Measurements from ENCODE around the gene TMEM63C.
A peak's percentile ranks its signal among the peaks of the same experiment; 100 is the strongest.

The TMEM63C gene

DNA sequence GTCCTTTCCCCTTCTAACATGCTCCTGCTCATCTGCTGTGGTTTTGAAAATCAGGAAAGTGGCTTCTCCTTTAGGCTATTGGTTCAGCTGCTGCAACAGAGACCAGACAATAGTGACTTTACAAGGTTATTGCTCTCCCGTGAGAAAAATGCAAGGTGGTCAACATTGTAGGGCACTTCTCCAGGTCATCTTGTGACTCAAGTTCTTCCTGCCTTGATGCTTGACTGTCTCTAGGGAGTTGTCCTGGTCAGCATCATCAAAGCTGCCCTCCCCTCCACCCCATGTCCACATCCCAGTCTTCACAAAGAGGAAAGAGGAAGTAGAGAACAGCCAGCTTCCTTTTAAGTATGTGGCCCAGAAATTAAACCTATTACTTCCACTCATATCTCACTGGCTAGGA is 3.9 kb upstream of the TMEM63C start:
- Histone ChIP-seq H3K9me3 (replicated peaks; ENCODE audit: insufficient read depth, low read length) (no peaks in the 10 kb centered on the region), H3K9me2 (replicated peaks; ENCODE audit: insufficient read depth, low read length) (no peaks in the 10 kb centered on the region), H3K4me1 (ENCODE audit: low read length) (peaks cover 9% of the 10 kb centered on the region; the same call in 1 of the 2 replicates), H3K4me2 (ENCODE audit: low read depth, low read length) (no peak overlapping the region), H3K9ac (ENCODE audit: low read length) (no peak overlapping the region), H3K27me3 (replicated peaks; ENCODE audit: insufficient read depth, low read length) (no peaks in the 10 kb centered on the region), H3K4me3 (ENCODE audit: low read length) (no peak overlapping the region), H3K79me2 (ENCODE audit: low read length) (no peaks in the 10 kb centered on the region), H4K20me1 (ENCODE audit: insufficient read depth, low read length) (no peaks in the 10 kb centered on the region), H3K36me3 (replicated peaks; ENCODE audit: insufficient read depth, low read length) (no peaks in the 10 kb centered on the region), H2AFZ (ENCODE audit: low read length) (no peak overlapping the region), H3F3A (ENCODE audit: insufficient read depth, low read length) (no peaks in the 10 kb centered on the region), H3K27ac (ENCODE audit: low read length) (no peak overlapping the region)
- DNase-seq, result no peak
- TF ChIP-seq EZH2 (optimal IDR thresholded peaks at IDR 0.05; ENCODE audit: low read depth, low read length), result no peak
- TF ChIP-seq, protein P1, sequence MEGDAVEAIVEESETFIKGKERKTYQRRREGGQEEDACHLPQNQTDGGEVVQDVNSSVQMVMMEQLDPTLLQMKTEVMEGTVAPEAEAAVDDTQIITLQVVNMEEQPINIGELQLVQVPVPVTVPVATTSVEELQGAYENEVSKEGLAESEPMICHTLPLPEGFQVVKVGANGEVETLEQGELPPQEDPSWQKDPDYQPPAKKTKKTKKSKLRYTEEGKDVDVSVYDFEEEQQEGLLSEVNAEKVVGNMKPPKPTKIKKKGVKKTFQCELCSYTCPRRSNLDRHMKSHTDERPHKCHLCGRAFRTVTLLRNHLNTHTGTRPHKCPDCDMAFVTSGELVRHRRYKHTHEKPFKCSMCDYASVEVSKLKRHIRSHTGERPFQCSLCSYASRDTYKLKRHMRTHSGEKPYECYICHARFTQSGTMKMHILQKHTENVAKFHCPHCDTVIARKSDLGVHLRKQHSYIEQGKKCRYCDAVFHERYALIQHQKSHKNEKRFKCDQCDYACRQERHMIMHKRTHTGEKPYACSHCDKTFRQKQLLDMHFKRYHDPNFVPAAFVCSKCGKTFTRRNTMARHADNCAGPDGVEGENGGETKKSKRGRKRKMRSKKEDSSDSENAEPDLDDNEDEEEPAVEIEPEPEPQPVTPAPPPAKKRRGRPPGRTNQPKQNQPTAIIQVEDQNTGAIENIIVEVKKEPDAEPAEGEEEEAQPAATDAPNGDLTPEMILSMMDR (IDR thresholded peaks at IDR 0.05; ENCODE audit: low read length), result no peak

GRCh38 chr14:77178656-77179055 is 2.9 kb upstream of the TMEM63C start:
- H3K36me3 ChIP-seq (replicated peaks; ENCODE audit: insufficient read depth, low read length), result no peaks in the 10 kb centered on the region
- H2AFZ ChIP-seq (ENCODE audit: low read length), result no peak overlapping the region
- no peaks in the 10 kb centered on the region for H4K20me1 ChIP-seq (ENCODE audit: insufficient read depth, low read length)
- H3K27me3 ChIP-seq (replicated peaks; ENCODE audit: insufficient read depth, low read length), result no peaks in the 10 kb centered on the region
- no peak overlapping the region for H3K4me3 ChIP-seq (ENCODE audit: low read length)
- H3K9ac ChIP-seq (ENCODE audit: low read length), result no peak overlapping the region
- no peak for TF ChIP-seq EZH2 (optimal IDR thresholded peaks at IDR 0.05; ENCODE audit: low read depth, low read length)
- no peak for TF ChIP-seq EZH2phosphoT487 (IDR thresholded peaks at IDR 0.05; ENCODE audit: low read length)
- TF ChIP-seq, protein P1 (IDR thresholded peaks at IDR 0.05; ENCODE audit: low read length), result no peak
- H3K79me2 ChIP-seq (ENCODE audit: low read length), result no peaks in the 10 kb centered on the region
- no peaks in the 10 kb centered on the region for H3K9me2 ChIP-seq (replicated peaks; ENCODE audit: insufficient read depth, low read length)
- peaks cover 10% of the 10 kb centered on the region; the same call in 1 of the 2 replicates for H3K4me1 ChIP-seq (ENCODE audit: low read length)
- no peak for DNase-seq
- no peaks in the 10 kb centered on the region for H3F3A ChIP-seq (ENCODE audit: insufficient read depth, low read length)
- H3K4me2 ChIP-seq (ENCODE audit: low read depth, low read length), result no peak overlapping the region
- H3K9me3 ChIP-seq (replicated peaks; ENCODE audit: insufficient read depth, low read length), result no peaks in the 10 kb centered on the region
- H3K27ac ChIP-seq (ENCODE audit: low read length), result no peak overlapping the region

- no peak for TF ChIP-seq EZH2 (optimal IDR thresholded peaks at IDR 0.05; ENCODE audit: low read depth, low read length)
- TF ChIP-seq, protein P1 (IDR thresholded peaks at IDR 0.05; ENCODE audit: low read length), result no peak
- no peak for TF ChIP-seq EZH2phosphoT487 (IDR thresholded peaks at IDR 0.05; ENCODE audit: low read length)
- peak overlapping the region; percentile 88 for H3K4me2 ChIP-seq (ENCODE audit: low read depth, low read length)
- no peaks in the 10 kb centered on the region for H3K27me3 ChIP-seq (replicated peaks; ENCODE audit: insufficient read depth, low read length)
- peak overlapping the region; percentile 74 for H2AFZ ChIP-seq (ENCODE audit: low read length)
- H3F3A ChIP-seq (ENCODE audit: insufficient read depth, low read length), result peaks cover 9% of the 10 kb centered on the region; the same call in 1 of the 2 replicates
- no peaks in the 10 kb centered on the region for H3K9me3 ChIP-seq (replicated peaks; ENCODE audit: insufficient read depth, low read length)
- no peaks in the 10 kb centered on the region for H3K9me2 ChIP-seq (replicated peaks; ENCODE audit: insufficient read depth, low read length)
- H3K4me1 ChIP-seq (ENCODE audit: low read length), result peaks cover 24% of the 10 kb centered on the region
- H4K20me1 ChIP-seq (ENCODE audit: insufficient read depth, low read length), result no peaks in the 10 kb centered on the region
- no peaks in the 10 kb centered on the region for H3K79me2 ChIP-seq (ENCODE audit: low read length)
- H3K36me3 ChIP-seq (replicated peaks; ENCODE audit: insufficient read depth, low read length), result no peaks in the 10 kb centered on the region
- H3K9ac ChIP-seq (ENCODE audit: low read length), result no peak overlapping the region
- H3K27ac ChIP-seq (ENCODE audit: low read length), result peak overlapping the region; percentile 63; the same call in 1 of the 2 replicates
- peak; percentile 64 for DNase-seq
- peak overlapping the region; percentile 74 for H3K4me3 ChIP-seq (ENCODE audit: low read length)
These were observed 634 bp upstream of the TMEM63C start for GRCh38 chr14:77180726-77181602.

All from MM.1S (cell line).